Measurements from ENCODE around the gene GNG3.
A peak's percentile ranks its signal among the peaks of the same experiment; 100 is the strongest.

Gene GNG3

GRCh38 chr11:62708793-62709192 lies 1.3 kb downstream of the GNG3 start:
- no peak for TF ChIP-seq SP1 (IDR thresholded peaks at IDR 0.05)
- TF ChIP-seq FOXM1 (IDR thresholded peaks at IDR 0.05; ENCODE audit: borderline replicate concordance) = no peak
- TF ChIP-seq CTBP1 (IDR thresholded peaks at IDR 0.05; ENCODE audit: borderline replicate concordance) = no peak
- TF ChIP-seq SUZ12 (IDR thresholded peaks at IDR 0.05) = no peak
- TF ChIP-seq FOXK2 (IDR thresholded peaks at IDR 0.05) = no peak
- no peak for TF ChIP-seq LEF1 (IDR thresholded peaks at IDR 0.05; ENCODE audit: borderline replicate concordance)
- DNase-seq (ENCODE audit: extremely low spot score) = no peak
- POLR2A ChIA-PET = interaction anchor here (0.8 to 6.6 kb wide), 8 partner anchors 17 to 135 kb away, joined by 3 to 65 read pairs (median 4); partner anchors contain the start of genes B3GAT3, EEF1G, HNRNPUL2 and TTC9C
- CTCF ChIA-PET = no interaction called here

- ChIA-PET CTCF (no interaction called here), POLR2A (interaction anchor here (0.6 to 6.6 kb wide), 8 partner anchors 16 to 136 kb away, joined by 3 to 65 read pairs (median 4); partner anchors contain the start of genes B3GAT3, EEF1G, HNRNPUL2 and TTC9C)
- DNase-seq (ENCODE audit: extremely low spot score) = peak; percentile 59
- TF ChIP-seq NFRKB (IDR thresholded peaks at IDR 0.05) (no peak), L3MBTL2 (conservative IDR thresholded peaks at IDR 0.05) (no peak), ELF4 (IDR thresholded peaks at IDR 0.05) (no peak)
Observed at GRCh38 chr11:62709247-62710000, 1.9 kb downstream of the GNG3 start.

GRCh38 chr11:62710001-62710345 lies 2.5 kb downstream of the GNG3 start:
- TF ChIP-seq SUZ12 (IDR thresholded peaks at IDR 0.05) = no peak
- TF ChIP-seq BHLHE40 (IDR thresholded peaks at IDR 0.05; ENCODE audit: borderline replicate concordance) = no peak
- no peak for TF ChIP-seq CTBP1 (IDR thresholded peaks at IDR 0.05; ENCODE audit: borderline replicate concordance)
- no peak for TF ChIP-seq ELF4 (IDR thresholded peaks at IDR 0.05)
- TF ChIP-seq TARDBP (IDR thresholded peaks at IDR 0.05) = no peak
- TF ChIP-seq L3MBTL2 (conservative IDR thresholded peaks at IDR 0.05) = no peak
- TF ChIP-seq FOXK2 (IDR thresholded peaks at IDR 0.05) = no peak
- TF ChIP-seq NFRKB (IDR thresholded peaks at IDR 0.05) = no peak
- no peak for DNase-seq (ENCODE audit: extremely low spot score)
- CTCF ChIA-PET = no interaction called here
- POLR2A ChIA-PET = interaction anchor here (0.6 to 6.6 kb wide), 6 partner anchors 16 to 131 kb away, joined by 3 to 65 read pairs (median 4); partner anchors contain the start of genes B3GAT3, HNRNPUL2, TTC9C and UQCC3

- no peak for DNase-seq (ENCODE audit: extremely low spot score)
- ChIA-PET POLR2A (interaction anchor here (1.0 to 1.8 kb wide), 2 partner anchors 13 to 15 kb away, joined by 5 to 6 read pairs; partner anchors contain the start of gene HNRNPUL2), CTCF (no interaction called here)
- TF ChIP-seq ELF4 (IDR thresholded peaks at IDR 0.05) (no peak), FOXM1 (IDR thresholded peaks at IDR 0.05; ENCODE audit: borderline replicate concordance) (no peak), NFRKB (IDR thresholded peaks at IDR 0.05) (no peak), ZNF384 (IDR thresholded peaks at IDR 0.05) (no peak), TARDBP (IDR thresholded peaks at IDR 0.05) (no peak), L3MBTL2 (conservative IDR thresholded peaks at IDR 0.05) (no peak), BHLHE40 (IDR thresholded peaks at IDR 0.05; ENCODE audit: borderline replicate concordance) (no peak), HDGF (IDR thresholded peaks at IDR 0.05; ENCODE audit: borderline replicate concordance) (no peak), FOXK2 (IDR thresholded peaks at IDR 0.05) (no peak), ARNT (IDR thresholded peaks at IDR 0.05) (no peak), CTBP1 (IDR thresholded peaks at IDR 0.05; ENCODE audit: borderline replicate concordance) (no peak), FOXA1 (IDR thresholded peaks at IDR 0.05) (no peak), SUZ12 (IDR thresholded peaks at IDR 0.05) (no peak), LEF1 (IDR thresholded peaks at IDR 0.05; ENCODE audit: borderline replicate concordance) (no peak), SP1 (IDR thresholded peaks at IDR 0.05) (no peak)
- TF ChIP-seq, protein P1, sequence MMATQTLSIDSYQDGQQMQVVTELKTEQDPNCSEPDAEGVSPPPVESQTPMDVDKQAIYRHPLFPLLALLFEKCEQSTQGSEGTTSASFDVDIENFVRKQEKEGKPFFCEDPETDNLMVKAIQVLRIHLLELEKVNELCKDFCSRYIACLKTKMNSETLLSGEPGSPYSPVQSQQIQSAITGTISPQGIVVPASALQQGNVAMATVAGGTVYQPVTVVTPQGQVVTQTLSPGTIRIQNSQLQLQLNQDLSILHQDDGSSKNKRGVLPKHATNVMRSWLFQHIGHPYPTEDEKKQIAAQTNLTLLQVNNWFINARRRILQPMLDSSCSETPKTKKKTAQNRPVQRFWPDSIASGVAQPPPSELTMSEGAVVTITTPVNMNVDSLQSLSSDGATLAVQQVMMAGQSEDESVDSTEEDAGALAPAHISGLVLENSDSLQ (IDR thresholded peaks at IDR 0.05) = no peak
Observed at GRCh38 chr11:62712276-62712812, 4.9 kb downstream of the GNG3 start.

- TF ChIP-seq, protein P1 (IDR thresholded peaks at IDR 0.05) = no peak
- no peak for TF ChIP-seq ZNF384 (IDR thresholded peaks at IDR 0.05)
- CTCF ChIA-PET = no interaction called here
- POLR2A ChIA-PET = interaction anchor here (1.0 to 1.8 kb wide), 2 partner anchors 13 to 14 kb away, joined by 5 to 6 read pairs; partner anchors contain the start of gene HNRNPUL2
- DNase-seq (ENCODE audit: extremely low spot score) = no peak
Observed at GRCh38 chr11:62712861-62713260, 5.4 kb downstream of the GNG3 start.

DNA sequence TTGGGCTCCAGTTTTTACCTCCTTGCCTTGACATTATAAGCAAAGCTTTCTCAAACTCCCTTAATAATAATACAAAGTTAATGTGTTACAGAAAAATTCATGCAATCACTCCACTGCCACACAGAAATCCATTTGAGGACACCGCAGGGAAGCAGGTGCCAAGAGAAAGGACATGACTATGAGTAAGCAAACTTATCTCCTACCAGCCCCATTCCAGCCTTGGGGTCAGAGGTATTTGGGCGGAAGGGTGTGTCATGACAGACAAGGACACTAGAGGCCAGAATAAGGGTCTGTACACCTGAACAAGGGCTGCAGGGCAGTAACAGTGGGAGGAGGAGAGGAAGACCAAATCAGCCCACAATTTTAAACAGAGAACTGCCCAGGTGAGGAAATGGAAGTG lies 5.9 kb downstream of the GNG3 start:
- ChIA-PET CTCF (no interaction called here), POLR2A (interaction anchor here (1.8 kb wide), 1 partner anchor 14 kb away, joined by 6 read pairs; the partner anchor contains the start of gene HNRNPUL2)
- no peak for DNase-seq (ENCODE audit: extremely low spot score)

More for the DNA sequence above, 5.9 kb downstream of the GNG3 start:
- no peak for TF ChIP-seq CTBP1 (IDR thresholded peaks at IDR 0.05; ENCODE audit: borderline replicate concordance)
- TF ChIP-seq L3MBTL2 (conservative IDR thresholded peaks at IDR 0.05) = no peak
- TF ChIP-seq FOXM1 (IDR thresholded peaks at IDR 0.05; ENCODE audit: borderline replicate concordance) = no peak
- TF ChIP-seq ZNF384 (IDR thresholded peaks at IDR 0.05) = no peak
- TF ChIP-seq FOXA1 (IDR thresholded peaks at IDR 0.05) = no peak
- no peak for TF ChIP-seq LEF1 (IDR thresholded peaks at IDR 0.05; ENCODE audit: borderline replicate concordance)
- TF ChIP-seq SP1 (IDR thresholded peaks at IDR 0.05) = no peak
- no peak for TF ChIP-seq ELF4 (IDR thresholded peaks at IDR 0.05)
- TF ChIP-seq SUZ12 (IDR thresholded peaks at IDR 0.05) = no peak
- no peak for TF ChIP-seq BHLHE40 (IDR thresholded peaks at IDR 0.05; ENCODE audit: borderline replicate concordance)
- TF ChIP-seq TARDBP (IDR thresholded peaks at IDR 0.05) = no peak
- TF ChIP-seq, protein P1 (IDR thresholded peaks at IDR 0.05) = no peak
- TF ChIP-seq FOXK2 (IDR thresholded peaks at IDR 0.05) = no peak
- TF ChIP-seq ARNT (IDR thresholded peaks at IDR 0.05) = no peak
- no peak for TF ChIP-seq NFRKB (IDR thresholded peaks at IDR 0.05)
- no peak for TF ChIP-seq HDGF (IDR thresholded peaks at IDR 0.05; ENCODE audit: borderline replicate concordance)

All from HEK293T (cell line).